HUDEP-2 (cell line): ENCODE data around the gene GRIN3A.
"Not testable (repeated sequence)": the region's sequence is repeated elsewhere in the genome, so short reads cannot be mapped to it uniquely, and the experiment has no call there.

Source experiments
- DNase-seq, 76 experiments: peaks; one replicate each; lab custom pipeline; 2025; ENCODE audit not compliant: unreplicated experiment in 76 of 76; lab: John Stamatoyannopoulos, UW

GRIN3A gene

DNA sequence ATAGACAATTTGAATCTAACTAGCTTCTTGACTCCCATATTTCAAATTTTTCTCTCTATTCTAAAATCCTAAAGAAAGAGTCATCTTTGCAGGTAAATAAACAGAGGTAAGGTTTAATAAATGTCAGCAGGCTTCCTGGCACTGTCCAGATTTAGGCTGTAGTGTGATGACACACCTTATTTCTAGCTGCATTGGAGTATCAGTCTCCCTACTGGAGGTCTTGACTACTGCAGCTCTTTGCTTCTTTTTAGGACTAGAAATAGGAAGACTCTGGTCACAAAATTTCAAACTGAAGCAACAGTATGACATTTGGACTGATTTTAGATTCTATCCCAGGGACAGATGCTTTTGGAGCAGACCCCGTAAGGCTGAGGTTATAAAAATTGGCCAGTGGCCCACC, 103.0 kb downstream of the GRIN3A start:
- DNase-seq: no peak

DNA sequence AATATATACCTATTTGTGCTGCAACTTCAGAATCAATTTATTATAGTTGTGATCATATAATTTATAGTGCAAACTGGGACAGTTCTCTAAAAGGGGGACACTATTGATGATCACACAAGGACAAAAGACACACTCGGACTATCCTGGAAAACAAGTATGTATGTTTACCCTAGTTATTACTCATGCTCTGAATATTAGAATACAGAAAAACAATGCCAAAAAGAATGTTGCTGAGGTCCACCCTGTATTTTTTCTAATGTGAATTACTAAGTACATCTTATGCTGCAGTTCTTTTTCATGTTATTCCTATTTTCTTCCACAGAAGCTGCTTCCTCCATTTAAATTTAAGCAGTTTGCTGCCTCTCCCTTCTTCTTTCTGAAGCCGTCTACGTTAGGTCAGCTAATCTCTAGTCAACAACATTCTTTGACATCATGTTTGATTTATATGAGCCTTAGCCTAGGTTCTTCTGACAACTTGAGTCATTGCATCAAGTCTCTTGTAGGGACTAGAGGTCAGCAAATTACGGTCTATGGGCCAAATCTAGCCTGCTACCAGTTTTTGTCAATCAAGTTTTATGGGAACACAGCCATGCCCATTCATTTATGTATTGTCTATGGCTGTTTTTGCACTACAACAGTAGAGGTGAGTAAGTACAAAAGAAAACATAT, 103.6 kb downstream of the GRIN3A start:
- no peak for DNase-seq

DNA sequence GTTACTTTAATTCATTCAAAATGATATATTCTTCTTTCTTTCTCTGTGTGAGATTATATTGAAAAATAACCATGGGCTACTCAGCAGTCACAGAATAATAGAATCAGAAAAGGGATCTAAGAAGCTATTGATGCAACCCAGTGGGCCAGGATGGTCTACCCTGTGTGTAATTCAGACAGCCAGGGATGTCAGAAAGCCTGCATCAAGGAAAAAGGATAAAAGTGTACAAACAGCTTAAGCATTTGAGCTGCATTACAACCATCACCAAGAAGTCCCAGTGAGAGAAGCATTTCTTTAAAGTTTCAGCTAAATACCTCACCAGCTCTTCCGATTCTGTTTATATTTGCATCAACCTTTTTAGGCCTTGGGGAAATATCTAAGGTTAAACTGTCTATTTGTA, 105.8 kb downstream of the GRIN3A start:
- no peak for DNase-seq

DNA sequence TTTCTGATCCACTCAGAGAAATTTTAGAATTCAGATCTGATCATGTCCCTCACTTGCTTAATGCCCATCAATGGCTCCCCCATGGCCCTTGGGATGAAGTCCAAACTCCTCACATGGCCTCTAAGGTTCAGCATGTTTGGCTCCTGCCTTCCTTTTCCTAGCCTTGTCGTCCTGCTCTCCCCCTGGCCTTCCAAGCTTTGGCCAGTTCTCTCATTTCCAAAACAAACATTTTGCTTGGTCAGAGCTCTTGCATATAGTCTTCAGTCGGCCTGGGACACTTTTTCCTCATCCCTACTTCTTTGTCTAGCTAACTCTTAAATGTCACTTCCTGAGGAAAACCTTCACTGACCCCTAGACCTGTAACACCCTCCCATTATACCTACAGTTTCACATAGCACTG, 106.6 kb downstream of the GRIN3A start:
- DNase-seq: no peak

DNA sequence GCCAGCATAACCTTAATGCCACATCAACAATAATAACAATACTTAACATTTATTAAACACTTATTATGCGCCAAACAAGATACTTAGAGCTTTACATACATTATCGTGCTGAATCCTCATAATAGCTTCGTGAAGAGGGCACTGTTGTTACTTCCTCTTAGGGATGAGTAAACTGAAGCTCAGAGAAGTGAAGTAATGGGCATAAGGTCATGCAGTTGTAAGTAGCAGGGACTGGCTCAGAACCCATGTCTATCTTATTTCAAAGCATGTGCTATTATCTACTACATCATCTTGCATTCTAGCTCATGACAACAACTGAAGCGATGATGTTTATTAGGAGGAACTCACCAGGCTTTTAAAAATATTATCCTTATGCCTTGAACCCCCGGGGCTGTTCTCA, 108.8 kb downstream of the GRIN3A start:
- no peak for DNase-seq

DNA sequence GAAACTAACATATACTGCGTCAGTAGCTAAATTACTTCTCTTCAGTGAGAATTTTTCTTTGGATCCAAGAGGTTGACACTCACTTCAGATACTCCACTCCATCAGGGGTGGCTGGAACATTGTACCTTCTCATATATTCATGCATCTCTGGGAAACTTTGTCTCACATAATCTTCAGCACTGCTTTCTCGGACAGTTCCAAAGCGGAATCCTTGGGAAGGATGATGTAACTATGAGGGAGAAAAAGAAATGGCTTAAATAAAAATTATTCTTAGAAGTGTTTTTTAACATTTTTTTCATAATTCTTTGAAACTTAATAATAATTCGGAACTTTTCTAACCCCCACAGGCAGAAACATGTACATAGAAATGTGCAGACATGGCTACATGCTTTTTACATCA, 110.3 kb downstream of the GRIN3A start:
- no peak for DNase-seq

DNA sequence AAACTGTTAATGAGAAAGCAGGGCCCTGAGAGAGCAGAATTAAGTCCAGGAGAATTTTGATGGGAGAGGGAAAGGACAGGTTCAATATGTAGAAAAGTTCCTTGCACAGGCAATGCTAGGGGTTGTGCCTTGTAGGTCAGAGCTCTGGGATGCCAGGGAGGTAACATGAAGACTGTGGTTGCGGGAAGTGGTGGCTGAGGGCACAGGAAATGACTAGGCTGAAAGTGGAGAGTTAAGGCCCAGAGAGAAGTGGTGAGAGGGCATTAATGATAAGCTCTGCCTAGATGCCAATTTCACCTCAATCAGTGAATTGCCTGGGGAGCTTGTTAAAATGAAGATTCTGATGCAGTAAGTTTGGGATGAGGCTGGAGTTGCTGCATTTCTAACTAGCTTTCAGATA, 112.2 kb downstream of the GRIN3A start:
- no peak for DNase-seq

DNA sequence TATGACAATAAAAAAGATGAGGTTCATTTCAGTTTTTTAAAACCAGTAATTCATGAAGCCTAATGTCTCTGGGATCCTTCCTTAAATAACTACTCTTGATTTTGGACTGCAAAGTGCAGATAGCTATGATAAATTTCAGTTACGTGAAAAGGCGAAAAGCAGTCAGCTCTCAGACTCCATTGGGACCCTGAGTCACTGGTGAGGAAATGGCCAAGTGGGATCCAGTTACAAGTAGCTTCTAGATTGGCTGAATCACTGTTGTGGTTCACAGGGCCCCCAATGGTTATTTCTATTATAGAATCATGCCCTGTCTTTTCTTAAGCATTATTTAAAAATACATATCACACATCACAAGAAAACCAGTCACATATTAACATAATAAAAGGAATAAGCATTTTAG, 112.6 kb downstream of the GRIN3A start:
- DNase-seq: no peak

DNA sequence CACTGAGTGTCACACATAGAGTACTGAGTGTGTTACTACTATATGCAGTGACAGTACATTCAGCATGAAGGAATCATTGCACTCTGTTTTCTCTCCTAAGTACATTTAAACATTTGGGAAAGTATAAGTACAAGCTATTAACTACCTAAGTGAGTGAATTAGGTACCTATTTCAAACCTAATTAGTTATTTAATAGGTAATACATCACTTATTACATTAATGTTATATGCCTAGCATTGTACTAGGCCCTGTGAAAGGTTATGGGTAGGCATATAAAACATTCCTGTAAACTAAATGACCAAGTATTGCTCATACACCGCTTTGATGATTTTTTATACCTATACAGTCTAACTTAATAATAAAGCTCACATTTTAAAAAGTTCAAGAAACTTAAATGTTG, 118.0 kb downstream of the GRIN3A start:
- DNase-seq: no peak

DNA sequence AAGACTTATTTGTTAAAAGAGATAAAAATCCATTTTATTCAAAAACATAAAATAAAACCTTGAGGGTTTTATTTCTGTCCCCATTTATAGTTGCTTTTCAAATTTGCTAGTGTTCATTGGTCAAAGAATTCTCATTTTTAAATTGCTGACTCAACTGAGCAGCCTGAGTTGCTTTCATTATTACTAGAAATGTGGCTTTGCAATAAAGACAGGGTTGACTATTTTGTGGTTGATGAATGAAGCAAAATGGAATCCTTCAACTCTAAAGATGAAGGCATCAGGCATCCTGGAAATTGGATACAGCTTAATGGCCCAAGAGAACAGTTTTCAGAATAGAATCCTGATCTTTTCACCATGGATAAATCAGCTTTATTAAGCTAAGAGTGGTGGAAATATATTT, 119.7 kb downstream of the GRIN3A start:
- DNase-seq: no peak

DNA sequence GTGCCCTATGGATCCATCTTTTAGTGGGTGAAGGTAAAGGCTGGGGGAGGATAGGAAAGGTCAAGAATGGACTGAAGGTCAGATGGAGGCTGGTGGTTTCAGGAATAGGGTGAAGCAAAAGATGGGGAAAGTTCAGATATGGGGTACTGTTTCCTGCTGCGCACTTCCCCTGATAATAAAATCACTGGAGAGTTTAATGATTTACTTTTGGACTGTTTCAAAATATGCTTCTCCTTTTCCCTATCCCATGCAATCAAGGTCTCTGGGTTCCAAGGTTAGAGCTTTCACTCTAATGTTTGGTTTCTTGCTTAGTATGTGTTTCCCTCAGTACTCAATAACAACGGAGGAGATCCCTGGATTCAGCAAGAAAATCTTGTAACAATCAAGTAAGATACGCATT, 132.9 kb downstream of the GRIN3A start:
- no peak for DNase-seq

DNA sequence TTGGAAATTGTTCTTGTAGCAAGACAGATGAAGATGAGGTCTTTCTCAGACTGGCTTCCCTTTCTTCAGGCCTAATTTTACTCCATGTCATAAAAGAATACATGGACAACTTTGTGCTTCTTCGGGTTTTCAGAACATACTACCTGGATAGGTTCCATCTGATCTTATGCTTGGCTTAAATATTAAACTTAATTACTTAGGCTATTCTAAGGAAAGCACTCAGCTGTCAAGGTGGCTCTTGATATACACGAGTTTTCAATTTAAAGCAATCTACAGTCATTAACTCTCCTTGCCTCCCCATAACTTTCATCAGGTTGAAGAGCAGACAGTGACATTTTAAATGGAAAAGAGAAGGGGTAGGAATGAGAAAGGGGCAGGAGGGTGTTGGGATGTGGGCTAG, 134.2 kb downstream of the GRIN3A start:
- DNase-seq: no peak

DNA sequence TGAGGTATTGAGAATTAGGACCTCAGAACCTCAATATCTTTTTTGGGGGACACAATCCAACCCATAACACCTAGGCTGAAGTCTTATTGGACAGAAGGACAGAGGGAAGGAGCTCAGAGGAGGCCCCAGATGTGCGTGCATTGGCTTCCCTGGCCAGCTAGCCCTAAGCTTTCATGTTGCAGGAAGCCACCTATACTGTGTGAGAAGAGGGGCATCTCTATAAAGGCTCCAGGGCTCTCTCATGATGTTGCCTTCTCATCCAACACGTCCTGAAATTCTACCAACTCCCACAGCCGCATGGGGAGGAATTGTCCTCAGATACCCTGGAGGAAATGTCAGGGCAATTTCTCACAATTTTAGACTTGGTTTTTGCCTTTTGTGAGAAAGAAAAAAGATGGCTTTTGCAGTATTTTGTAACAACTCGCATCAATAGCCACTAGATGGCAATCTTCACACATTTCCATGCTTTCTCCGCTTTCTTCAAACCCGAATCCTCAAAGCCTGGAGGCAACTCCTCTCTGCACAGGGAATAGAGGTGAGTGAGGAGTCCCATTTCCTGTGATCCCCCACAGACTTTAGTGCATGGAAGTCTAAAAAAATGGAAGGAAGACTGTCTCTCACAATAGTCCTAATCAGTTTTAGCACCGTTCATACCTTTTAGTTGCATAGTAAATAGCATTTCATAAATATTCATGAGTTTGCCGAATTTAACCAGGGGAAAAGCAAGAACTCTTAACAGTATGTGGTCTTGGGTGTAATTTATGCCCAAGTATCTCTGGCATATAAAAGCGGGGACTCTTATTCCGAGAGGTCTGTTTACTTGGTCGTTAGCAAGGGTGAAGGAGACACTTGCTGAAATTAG, 136.3 kb downstream of the GRIN3A start:
- DNase-seq: peak in 33 of 76 experiments; percentile 1 to 53 (median 32)

DNA sequence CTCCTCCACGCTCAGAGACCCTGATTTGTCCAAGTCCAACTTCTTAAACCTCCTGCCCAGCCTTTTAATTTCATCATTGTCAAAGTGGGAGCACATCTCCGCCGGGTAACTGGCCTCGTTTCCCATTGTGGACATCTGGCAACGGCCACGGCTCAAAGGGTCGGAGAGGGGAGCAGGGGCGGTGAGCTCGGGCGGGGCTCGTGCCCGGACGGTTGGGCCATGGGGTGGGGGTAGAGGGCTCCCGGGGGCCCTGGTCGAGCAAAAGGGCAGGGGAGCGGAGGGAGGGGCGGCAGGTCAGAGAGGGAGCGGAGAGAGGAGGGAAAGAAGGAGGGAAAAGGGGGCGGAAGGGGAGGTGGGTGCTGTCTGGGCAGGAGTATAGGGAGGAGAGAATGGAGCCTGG, 143.7 kb downstream of the GRIN3A start, which contains the start of gene PPP3R2:
TSS of gene PPP3R2 (minus strand) at position 174 of the 400 bp plus-strand sequence. CDS start at position 126, 48 bp downstream.
- DNase-seq: no peak

DNA sequence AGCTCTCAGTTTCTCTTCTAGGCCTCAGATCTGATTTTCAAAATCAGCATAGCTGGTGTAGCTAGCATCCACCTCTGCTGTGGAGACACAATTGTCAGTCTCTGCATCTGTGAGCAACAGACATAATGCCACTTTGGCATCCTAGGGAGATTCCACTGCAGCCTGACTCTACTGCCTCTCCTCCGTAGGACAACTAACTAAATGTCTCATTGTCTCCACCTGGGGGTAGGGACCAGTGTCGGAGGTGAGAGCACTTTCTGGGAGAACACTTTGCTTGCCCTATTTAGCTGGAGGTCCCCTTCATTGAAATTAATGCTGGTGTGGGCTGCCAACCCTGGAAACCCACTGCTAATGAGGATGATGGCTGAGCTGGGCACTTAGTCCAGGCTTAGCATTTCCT, 145.1 kb downstream of the GRIN3A start:
- no peak for DNase-seq

DNA sequence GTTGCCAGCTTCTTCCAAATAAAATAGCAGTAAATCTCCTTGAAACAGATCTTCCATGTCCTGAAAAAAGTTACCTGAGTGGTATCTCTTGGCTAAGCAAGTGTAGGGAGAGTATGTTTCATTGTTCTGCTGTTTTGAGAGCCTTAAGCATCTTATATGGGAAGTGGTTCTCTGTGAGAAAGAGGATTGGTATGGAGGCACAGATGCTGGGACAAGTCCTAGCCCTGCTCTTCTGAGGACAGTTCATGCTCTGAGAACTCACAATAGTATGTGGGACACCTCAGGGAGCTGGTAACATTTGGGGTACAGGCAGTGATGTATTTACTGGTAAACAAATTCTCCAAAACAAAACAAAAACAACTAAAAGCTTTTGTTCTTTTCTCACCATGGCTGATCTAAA, 145.7 kb downstream of the GRIN3A start:
- no peak for DNase-seq

DNA sequence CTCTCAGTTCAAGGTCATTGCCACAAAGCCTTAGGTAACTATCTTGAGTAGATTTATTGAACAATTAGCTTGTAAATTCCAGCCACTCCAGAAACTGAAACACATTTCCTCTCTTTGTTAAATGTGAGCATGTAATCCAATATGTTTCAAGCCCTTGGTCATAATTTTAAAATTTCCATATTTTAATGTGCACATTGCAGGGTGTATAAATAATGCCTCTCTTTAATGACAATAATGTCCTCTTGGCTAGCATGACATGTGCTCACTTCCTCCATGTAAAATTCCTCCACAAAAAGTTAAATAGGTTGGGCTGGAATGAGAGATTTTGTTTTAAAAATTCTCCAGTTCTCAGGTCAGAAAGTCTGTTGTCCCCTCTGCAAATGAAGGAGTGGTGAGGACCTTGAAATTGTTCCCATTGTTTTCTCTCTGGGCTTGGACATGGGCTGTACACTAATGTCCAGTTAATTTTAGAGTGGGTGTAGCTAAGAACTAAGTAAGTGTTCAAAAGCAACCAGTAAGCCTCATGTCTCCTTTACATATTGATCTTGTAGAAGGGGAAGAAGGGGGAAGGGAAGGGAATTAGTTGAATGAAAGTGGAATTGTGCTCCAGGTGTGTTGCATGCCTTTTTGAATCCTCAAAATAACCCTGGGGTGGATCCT, 146.5 kb downstream of the GRIN3A start:
- no peak for DNase-seq

DNA sequence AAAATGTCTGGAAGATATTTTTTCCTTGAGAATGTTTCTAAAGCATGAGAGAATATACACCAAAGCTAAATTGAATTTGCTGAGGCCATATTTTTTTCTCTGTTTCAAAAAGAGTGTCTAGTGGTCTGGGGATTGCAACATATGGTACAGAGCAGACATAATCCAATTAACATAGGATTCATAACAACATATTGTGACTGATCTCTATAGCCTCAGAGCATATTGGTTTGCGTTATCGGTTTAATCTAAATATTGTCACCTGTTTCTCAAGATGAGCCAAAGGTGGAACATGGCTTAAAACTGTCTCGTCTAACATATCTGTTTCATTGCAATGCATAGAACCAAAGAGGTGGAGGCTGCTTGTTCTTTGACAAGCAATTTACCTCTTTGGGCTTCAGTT, 147.5 kb downstream of the GRIN3A start:
- no peak for DNase-seq

DNA sequence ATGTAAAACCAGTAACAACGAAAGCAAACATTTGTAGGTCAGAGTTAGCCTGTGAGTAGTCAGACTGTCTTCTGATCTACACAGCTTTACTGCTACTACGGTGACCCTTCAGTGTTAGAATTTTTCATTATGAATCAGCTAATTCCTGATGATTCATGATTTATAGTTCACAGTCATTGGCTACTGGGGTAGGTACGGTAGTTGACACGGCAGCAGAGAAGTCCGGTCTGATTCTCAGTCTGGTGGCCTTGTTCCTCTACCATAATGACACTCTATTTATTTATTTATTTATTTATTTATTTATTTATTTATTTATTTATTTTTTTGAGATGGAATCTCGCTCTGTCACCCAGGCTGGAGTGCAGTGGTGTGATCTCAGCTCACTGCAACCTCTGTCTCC, 148.4 kb downstream of the GRIN3A start:
- not testable (repeated sequence) for DNase-seq

DNA sequence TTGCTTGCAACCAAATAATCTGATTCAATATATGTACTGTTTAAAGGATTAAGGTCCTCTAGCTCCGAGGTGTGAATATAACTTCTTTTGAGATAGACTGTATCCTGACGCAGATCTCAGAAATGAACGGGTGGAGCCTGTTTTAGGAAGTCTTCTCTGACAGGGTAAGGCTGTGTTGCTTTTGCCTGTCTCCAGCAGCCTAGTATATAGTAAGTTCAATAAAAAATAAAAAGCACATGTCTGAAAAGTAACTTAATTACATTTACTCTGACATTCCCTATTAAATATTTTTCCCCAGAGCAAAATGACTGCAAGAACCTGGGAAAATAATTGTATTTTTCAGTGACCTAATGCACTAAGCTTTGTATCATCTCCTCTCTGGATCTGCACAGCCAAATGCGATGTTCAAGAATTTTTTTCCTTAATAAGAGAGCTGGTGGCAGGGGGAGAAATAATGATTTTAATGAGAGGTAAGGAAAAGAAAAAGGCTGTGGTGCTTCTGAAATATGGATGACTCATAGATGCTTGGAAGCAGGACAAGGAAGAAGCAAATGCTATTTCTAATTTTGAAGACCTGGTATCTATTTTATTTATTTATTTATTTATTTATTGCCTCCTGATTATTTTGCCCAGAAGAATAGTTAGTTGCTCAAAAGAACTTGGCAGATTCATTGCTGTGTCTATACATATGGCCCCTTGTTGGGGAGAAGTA, 151.0 kb downstream of the GRIN3A start:
- no peak for DNase-seq

DNA sequence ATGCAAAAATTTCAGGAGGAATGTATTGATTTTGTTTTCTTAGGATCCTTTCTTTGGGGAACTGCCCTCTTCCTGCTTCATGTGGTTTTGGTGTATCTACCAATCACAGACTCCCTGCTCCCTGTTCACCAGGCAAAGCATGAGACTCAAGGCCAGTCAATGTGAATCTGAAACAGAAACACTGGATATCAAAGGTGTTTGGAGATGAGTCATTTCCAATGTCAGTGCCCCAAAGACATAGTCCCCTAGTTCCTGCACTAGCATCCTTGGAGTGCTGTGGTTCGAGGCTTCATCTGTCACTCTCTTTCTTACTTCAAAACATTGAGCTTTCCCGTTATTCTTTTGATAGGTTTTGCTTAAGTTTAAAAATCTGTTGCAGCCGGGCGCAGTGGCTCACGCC, 151.8 kb downstream of the GRIN3A start:
- DNase-seq: no peak
